Thyroid gland (tissue), 4 donors: Measurements from ENCODE around the gene RFTN1. TPM values are rescaled to one million over a fixed set of nuclear protein-coding genes. Genes with fewer than 3 reads are reported as not detected.

Experiments
- DNase-seq, 2 donors: peaks; one replicate each; pipeline ENCODE4 v3.0.0-alpha.2; 2019
- H3K27ac ChIP-seq, 3 donors: fragments of 200-600 bp; sonication (generic); 1 replicate in 2 of 3; 2 replicates in 1 of 3; pipeline ENCODE4 v1.5.1; 2016 to 2019; ENCODE audit warnings: mild to moderate bottlenecking in 1 of 3, moderate library complexity in 1 of 3
- H3K27me3 ChIP-seq: fragments of 200-600 bp; sonication (generic); one replicate; pipeline ENCODE4 v1.5.1; 2019
- H3K36me3 ChIP-seq, 2 donors: fragments of 200-600 bp; sonication (generic); one replicate each; pipeline ENCODE4 v1.5.1; 2016 to 2019
- H3K4me1 ChIP-seq, 2 donors: fragments of 200-600 bp; sonication (generic); one replicate each; pipeline ENCODE4 v1.5.1; 2017 to 2019
- H3K4me3 ChIP-seq, 3 donors: fragments of 200-600 bp; sonication (generic); replicated peaks in 1 of 3; 1 replicate in 2 of 3; 2 replicates in 1 of 3; pipeline ENCODE4 v1.5.1; 2016; ENCODE audit warnings: mild to moderate bottlenecking in 1 of 3
- H3K9me3 ChIP-seq: fragments of 200-600 bp; sonication (generic); one replicate; pipeline ENCODE4 v1.5.1; 2017
- POLR2A ChIP-seq, 2 donors: fragments of 450-650 bp; IDR thresholded peaks; one replicate each; pipeline ENCODE4 v1.6.1; 2017; ENCODE audit warnings: antibody characterized with exemption in 2 of 2, mild to moderate bottlenecking in 2 of 2, moderate library complexity in 1 of 2
- WGBS, 2 donors: methylation state at CpG; one replicate each; pipeline ENCODE4 v1.1.5; 2017; 5-methylcytosine and 5-hydroxymethylcytosine counted together
- intact Hi-C: fragments of 100-400 bp; cut with DNase I; formaldehyde crosslinking; loops from one replicate; pipeline ENCODE4 v1.15.1; 2023
- total RNA-seq, 4 donors: library from RNA; depleted of rRNA; stranded (reverse); fragments of >200 nt; gene quantifications; one replicate each; pipeline ENCODE4 v1.2.3, GENCODE V29; 2016
- TF ChIP-seq, protein P1 (sequence below), 6 experiments: fragments of 200-600 bp in 3 of 6; fragments of 450-650 bp in 3 of 6; sonication (generic) in 3 of 6; IDR thresholded peaks; one replicate each; pipeline ENCODE4 v1.5.1; 2016 to 2019; ENCODE audit warnings: antibody characterized with exemption in 6 of 6, mild to moderate bottlenecking in 2 of 6, inconsistent platforms in 1 of 6, moderate library complexity in 1 of 6

The RFTN1 gene
- total RNA-seq, 4 donors from 2014 or later: 110 to 239 (median 153) TPM

DNA sequence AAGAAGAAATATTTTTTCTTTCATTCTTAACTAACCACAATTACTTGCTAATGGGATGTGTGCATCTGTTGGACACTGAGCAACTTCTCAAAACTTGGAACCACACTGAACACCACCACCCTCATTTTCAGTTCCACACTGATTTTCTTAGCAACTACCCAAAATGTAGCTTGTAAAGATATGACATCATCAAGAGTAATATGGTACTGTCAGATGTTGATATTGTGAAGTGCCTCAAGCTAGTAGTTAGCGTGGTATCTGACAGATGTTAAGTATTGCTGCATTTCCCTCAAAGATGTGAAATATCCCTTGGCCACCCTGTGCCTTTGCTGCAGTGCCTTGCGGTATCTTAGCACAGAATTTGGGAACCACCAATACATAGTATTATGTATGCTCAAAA lies 9.3 kb downstream of the RFTN1 start:
- Histone ChIP-seq H3K9me3 (no peaks in the 10 kb centered on the region), H3K4me1 (peaks cover 35 to 46% of the 10 kb centered on the region in 2 donors), H3K4me3 (no peak overlapping the region), H3K27me3 (no peaks in the 10 kb centered on the region), H3K36me3 (no peaks in the 10 kb centered on the region), H3K27ac (no peak overlapping the region)
- no peak for DNase-seq
- 73 to 96% methylated on average over 2 of the region's 2 CpGs for WGBS, 2 donors
- TF ChIP-seq, protein P1, sequence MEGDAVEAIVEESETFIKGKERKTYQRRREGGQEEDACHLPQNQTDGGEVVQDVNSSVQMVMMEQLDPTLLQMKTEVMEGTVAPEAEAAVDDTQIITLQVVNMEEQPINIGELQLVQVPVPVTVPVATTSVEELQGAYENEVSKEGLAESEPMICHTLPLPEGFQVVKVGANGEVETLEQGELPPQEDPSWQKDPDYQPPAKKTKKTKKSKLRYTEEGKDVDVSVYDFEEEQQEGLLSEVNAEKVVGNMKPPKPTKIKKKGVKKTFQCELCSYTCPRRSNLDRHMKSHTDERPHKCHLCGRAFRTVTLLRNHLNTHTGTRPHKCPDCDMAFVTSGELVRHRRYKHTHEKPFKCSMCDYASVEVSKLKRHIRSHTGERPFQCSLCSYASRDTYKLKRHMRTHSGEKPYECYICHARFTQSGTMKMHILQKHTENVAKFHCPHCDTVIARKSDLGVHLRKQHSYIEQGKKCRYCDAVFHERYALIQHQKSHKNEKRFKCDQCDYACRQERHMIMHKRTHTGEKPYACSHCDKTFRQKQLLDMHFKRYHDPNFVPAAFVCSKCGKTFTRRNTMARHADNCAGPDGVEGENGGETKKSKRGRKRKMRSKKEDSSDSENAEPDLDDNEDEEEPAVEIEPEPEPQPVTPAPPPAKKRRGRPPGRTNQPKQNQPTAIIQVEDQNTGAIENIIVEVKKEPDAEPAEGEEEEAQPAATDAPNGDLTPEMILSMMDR (IDR thresholded peaks at IDR 0.05): no peak
- TF ChIP-seq POLR2A (IDR thresholded peaks at IDR 0.05): no peak
- intact Hi-C loops: no loop called here

DNA sequence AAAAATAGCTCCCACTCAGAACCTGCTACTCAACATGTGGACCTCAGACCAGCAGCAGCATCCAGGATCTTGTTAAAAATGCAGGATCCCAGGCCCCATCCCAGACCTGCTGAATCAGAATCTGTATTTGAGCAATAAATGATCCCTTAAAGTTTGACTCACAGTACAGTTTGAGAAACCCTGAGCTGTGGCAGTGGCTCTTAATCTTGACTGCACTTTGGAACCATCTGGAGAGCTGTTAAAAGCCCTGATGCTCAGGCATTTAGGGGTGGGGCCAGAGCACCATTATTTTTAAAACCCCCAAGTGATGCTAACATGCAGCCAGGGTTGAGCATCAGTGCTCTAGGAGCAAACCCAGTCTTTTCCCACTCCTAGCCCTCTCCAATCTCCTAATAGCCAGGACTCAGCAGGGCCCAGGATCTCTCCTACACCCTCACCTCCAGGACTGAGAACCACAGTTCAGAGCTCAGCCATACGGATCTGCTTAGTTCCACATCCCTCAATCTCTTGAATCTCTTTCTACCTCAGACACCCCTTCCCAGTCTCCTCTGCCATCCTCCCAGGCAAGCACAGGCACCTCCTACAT lies 10.2 kb downstream of the RFTN1 start:
- Histone ChIP-seq H3K4me3 (no peak overlapping the region), H3K4me1 (peaks cover 33 to 41% of the 10 kb centered on the region in 2 donors), H3K27ac (no peak overlapping the region), H3K36me3 (no peaks in the 10 kb centered on the region), H3K27me3 (no peaks in the 10 kb centered on the region), H3K9me3 (no peaks in the 10 kb centered on the region)
- no peak for DNase-seq
- whole genome bisulfite sequencing, 2 donors: 93 to 100% methylated on average over 1 of the region's 1 CpG
- intact Hi-C loops: no loop called here
- TF ChIP-seq POLR2A (IDR thresholded peaks at IDR 0.05): no peak
- TF ChIP-seq, protein P1 (IDR thresholded peaks at IDR 0.05): no peak

DNA sequence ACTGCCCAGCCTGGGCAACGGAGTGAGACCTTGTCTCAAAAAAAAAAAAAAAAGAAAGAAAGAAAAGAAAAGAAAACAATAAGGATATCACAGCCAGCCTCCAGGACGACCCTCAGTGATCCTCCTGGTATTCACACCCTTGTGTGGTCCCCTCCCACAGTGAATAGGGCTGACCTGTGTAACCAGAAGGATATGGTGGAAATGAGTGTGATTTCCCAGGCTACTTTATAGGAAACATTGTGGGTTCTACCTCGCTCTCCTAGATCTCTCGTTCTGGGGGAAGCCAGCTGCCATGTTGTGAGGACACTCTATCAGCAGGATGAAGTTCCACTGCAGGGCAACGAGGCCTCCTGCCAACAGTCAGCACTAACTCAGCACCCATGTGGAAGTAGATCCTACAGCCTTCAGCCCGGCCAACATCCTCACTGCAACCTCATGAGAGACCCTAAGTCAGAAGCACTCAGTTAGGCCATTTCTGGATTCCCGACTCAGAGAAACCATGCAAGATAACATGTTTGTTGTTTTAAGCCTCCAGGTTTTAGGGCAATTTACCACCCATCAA lies 11.1 kb downstream of the RFTN1 start:
- TF ChIP-seq, protein P1 (IDR thresholded peaks at IDR 0.05): no peak
- TF ChIP-seq POLR2A (IDR thresholded peaks at IDR 0.05): no peak
- Histone ChIP-seq H3K27ac (no peak overlapping the region), H3K9me3 (no peaks in the 10 kb centered on the region), H3K36me3 (no peaks in the 10 kb centered on the region), H3K4me3 (no peak overlapping the region), H3K27me3 (no peaks in the 10 kb centered on the region), H3K4me1 (peaks cover 30 to 33% of the 10 kb centered on the region in 2 donors)
- 80 to 86% methylated on average over 7 of the region's 7 CpGs for WGBS, 2 donors
- intact Hi-C loops: no loop called here
- DNase-seq: no peak

DNA sequence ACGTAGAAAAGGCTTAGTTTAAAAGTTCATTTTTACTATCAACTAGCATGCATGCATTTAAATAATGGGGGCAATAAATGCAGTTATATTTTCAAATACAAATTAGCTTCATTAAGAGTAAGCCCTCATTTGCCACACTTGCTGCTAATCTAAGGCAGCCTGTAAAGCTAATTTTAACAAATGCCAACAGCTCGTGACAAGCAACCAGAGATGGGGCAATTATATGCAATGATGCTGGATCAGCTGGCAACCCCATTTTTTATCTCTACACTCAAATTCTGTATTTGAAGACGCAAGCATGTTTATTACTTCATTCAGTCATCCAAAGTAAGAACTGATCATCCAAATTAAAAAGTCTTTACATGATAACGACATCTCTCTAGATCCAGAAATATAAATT lies 12.1 kb downstream of the RFTN1 start:
- peaks cover 25 to 30% of the 10 kb centered on the region in 2 donors for H3K4me1 ChIP-seq
- TF ChIP-seq POLR2A (IDR thresholded peaks at IDR 0.05): no peak
- TF ChIP-seq, protein P1 (IDR thresholded peaks at IDR 0.05): no peak
- H3K4me3 ChIP-seq: no peak overlapping the region
- H3K9me3 ChIP-seq: no peaks in the 10 kb centered on the region
- no peaks in the 10 kb centered on the region for H3K27me3 ChIP-seq
- H3K36me3 ChIP-seq: no peaks in the 10 kb centered on the region
- H3K27ac ChIP-seq: no peak overlapping the region
- intact Hi-C loops: no loop called here
- no peak for DNase-seq
- WGBS, 2 donors: 97% methylated on average over 4 of the region's 4 CpGs

DNA sequence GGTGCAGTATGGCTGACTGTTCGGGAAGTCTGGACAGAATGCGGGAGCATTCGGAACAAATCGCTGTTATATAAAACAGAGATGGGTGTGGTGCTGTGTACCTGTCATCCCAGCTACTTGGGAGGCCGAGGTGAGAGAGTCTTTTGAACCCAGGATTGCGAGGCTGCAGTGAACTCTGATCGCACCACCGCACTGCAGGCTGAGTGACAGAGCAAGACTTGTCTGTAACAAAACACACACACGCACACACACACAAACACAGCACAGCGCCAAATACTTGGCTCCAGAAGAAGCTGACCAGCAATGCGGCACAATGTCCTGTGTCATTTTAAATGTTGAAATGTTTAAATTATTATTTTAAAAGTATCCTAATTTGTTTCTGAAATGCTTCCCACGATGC lies 12.6 kb downstream of the RFTN1 start:
- H3K27ac ChIP-seq: no peak overlapping the region
- no peak for DNase-seq
- no peaks in the 10 kb centered on the region for H3K9me3 ChIP-seq
- H3K4me1 ChIP-seq: peaks cover 22 to 30% of the 10 kb centered on the region in 2 donors
- H3K36me3 ChIP-seq: no peaks in the 10 kb centered on the region
- 94 to 97% methylated on average over 12 of the region's 12 CpGs for WGBS, 2 donors
- intact Hi-C loops: no loop called here
- H3K27me3 ChIP-seq: no peaks in the 10 kb centered on the region
- TF ChIP-seq, protein P1 (IDR thresholded peaks at IDR 0.05): no peak
- no peak for TF ChIP-seq POLR2A (IDR thresholded peaks at IDR 0.05)
- no peak overlapping the region for H3K4me3 ChIP-seq
